Measurements from ENCODE around the gene EFHB.
A peak's percentile ranks its signal among the peaks of the same experiment; 100 is the strongest.
"Not testable (repeated sequence)": the region's sequence is repeated elsewhere in the genome, so short reads cannot be mapped to it uniquely, and the experiment has no call there.

EFHB gene

GRCh38 chr3:19901337-19901736 lies 32.7 kb downstream of the EFHB start:
- H3K36me3 ChIP-seq (ENCODE audit: insufficient read depth, low read length): no peaks in the 10 kb centered on the region
- no peaks in the 10 kb centered on the region for H3K9me3 ChIP-seq (ENCODE audit: control insufficient read depth, insufficient read depth, low read length)
- H3K9ac ChIP-seq (ENCODE audit: low read depth, low read length): no peak overlapping the region
- H3K4me1 ChIP-seq (ENCODE audit: insufficient read depth, low read length): no peaks in the 10 kb centered on the region

GRCh38 chr3:19899833-19900232 lies 34.2 kb downstream of the EFHB start:
- H3K9ac ChIP-seq (ENCODE audit: low read depth, low read length); H3K4me1 ChIP-seq (ENCODE audit: insufficient read depth, low read length); H3K9me3 ChIP-seq (ENCODE audit: control insufficient read depth, insufficient read depth, low read length): not testable (repeated sequence)

GRCh38 chr3:19899264-19899663 lies 34.8 kb downstream of the EFHB start:
- Histone ChIP-seq H3K9me3 (ENCODE audit: control insufficient read depth, insufficient read depth, low read length) (no peaks in the 10 kb centered on the region), H3K9ac (ENCODE audit: low read depth, low read length) (no peak overlapping the region), H3K4me1 (ENCODE audit: insufficient read depth, low read length) (no peaks in the 10 kb centered on the region), H3K36me3 (ENCODE audit: insufficient read depth, low read length) (no peaks in the 10 kb centered on the region)

More at GRCh38 chr3:19899833-19900232, 34.2 kb downstream of the EFHB start:
- not testable (repeated sequence) for H3K36me3 ChIP-seq (ENCODE audit: insufficient read depth, low read length)

- Histone ChIP-seq H3K36me3 (ENCODE audit: insufficient read depth, low read length) (no peaks in the 10 kb centered on the region), H3K9me3 (ENCODE audit: control insufficient read depth, insufficient read depth, low read length) (no peaks in the 10 kb centered on the region), H3K4me1 (ENCODE audit: insufficient read depth, low read length) (no peaks in the 10 kb centered on the region), H3K9ac (ENCODE audit: low read depth, low read length) (no peak overlapping the region)
These were observed 35.3 kb downstream of the EFHB start for GRCh38 chr3:19898721-19899120.

- no peaks in the 10 kb centered on the region for H3K36me3 ChIP-seq (ENCODE audit: insufficient read depth, low read length)
- no peak overlapping the region for H3K9ac ChIP-seq (ENCODE audit: low read depth, low read length)
- H3K4me1 ChIP-seq (ENCODE audit: insufficient read depth, low read length): no peaks in the 10 kb centered on the region; the same call in 1 of the 2 replicates
- no peaks in the 10 kb centered on the region for H3K9me3 ChIP-seq (ENCODE audit: control insufficient read depth, insufficient read depth, low read length)
These were observed 42.3 kb downstream of the EFHB start for GRCh38 chr3:19891740-19892139.

- Histone ChIP-seq H3K9me3 (ENCODE audit: control insufficient read depth, insufficient read depth, low read length) (no peaks in the 10 kb centered on the region), H3K9ac (ENCODE audit: low read depth, low read length) (no peak overlapping the region), H3K4me1 (ENCODE audit: insufficient read depth, low read length) (no peaks in the 10 kb centered on the region; the same call in 1 of the 2 replicates), H3K36me3 (ENCODE audit: insufficient read depth, low read length) (no peaks in the 10 kb centered on the region)
These were observed 45.4 kb downstream of the EFHB start for GRCh38 chr3:19888428-19889152.

GRCh38 chr3:19887122-19887521 lies 46.9 kb downstream of the EFHB start:
- H3K4me1 ChIP-seq (ENCODE audit: insufficient read depth, low read length); H3K9me3 ChIP-seq (ENCODE audit: control insufficient read depth, insufficient read depth, low read length); H3K36me3 ChIP-seq (ENCODE audit: insufficient read depth, low read length); H3K9ac ChIP-seq (ENCODE audit: low read depth, low read length): not testable (repeated sequence)

- no peak overlapping the region for H3K9ac ChIP-seq (ENCODE audit: low read depth, low read length)
- H3K9me3 ChIP-seq (ENCODE audit: control insufficient read depth, insufficient read depth, low read length): no peaks in the 10 kb centered on the region
- no peaks in the 10 kb centered on the region; the same call in none of the 2 replicates for H3K4me1 ChIP-seq (ENCODE audit: insufficient read depth, low read length)
- H3K36me3 ChIP-seq (ENCODE audit: insufficient read depth, low read length): no peaks in the 10 kb centered on the region
These were observed 47.6 kb downstream of the EFHB start for GRCh38 chr3:19886404-19886803.

GRCh38 chr3:19885468-19885867 lies 48.5 kb downstream of the EFHB start:
- Histone ChIP-seq H3K4me1 (ENCODE audit: insufficient read depth, low read length) (no peaks in the 10 kb centered on the region; the same call in none of the 2 replicates), H3K36me3 (ENCODE audit: insufficient read depth, low read length) (no peaks in the 10 kb centered on the region), H3K9ac (ENCODE audit: low read depth, low read length) (no peak overlapping the region), H3K9me3 (ENCODE audit: control insufficient read depth, insufficient read depth, low read length) (no peaks in the 10 kb centered on the region)

GRCh38 chr3:19881852-19882251 lies 52.2 kb downstream of the EFHB start:
- Histone ChIP-seq H3K9ac (ENCODE audit: low read depth, low read length) (no peak overlapping the region), H3K36me3 (ENCODE audit: insufficient read depth, low read length) (no peaks in the 10 kb centered on the region), H3K4me1 (ENCODE audit: insufficient read depth, low read length) (no peaks in the 10 kb centered on the region; the same call in 1 of the 2 replicates), H3K9me3 (ENCODE audit: control insufficient read depth, insufficient read depth, low read length) (no peaks in the 10 kb centered on the region)

GRCh38 chr3:19881036-19881435 lies 53.0 kb downstream of the EFHB start:
- no peaks in the 10 kb centered on the region for H3K9me3 ChIP-seq (ENCODE audit: control insufficient read depth, insufficient read depth, low read length)
- H3K4me1 ChIP-seq (ENCODE audit: insufficient read depth, low read length): no peaks in the 10 kb centered on the region; the same call in 1 of the 2 replicates
- no peak overlapping the region for H3K9ac ChIP-seq (ENCODE audit: low read depth, low read length)
- no peaks in the 10 kb centered on the region for H3K36me3 ChIP-seq (ENCODE audit: insufficient read depth, low read length)

- Histone ChIP-seq H3K9me3 (ENCODE audit: control insufficient read depth, insufficient read depth, low read length) (no peaks in the 10 kb centered on the region), H3K4me1 (ENCODE audit: insufficient read depth, low read length) (no peaks in the 10 kb centered on the region; the same call in 1 of the 2 replicates), H3K36me3 (ENCODE audit: insufficient read depth, low read length) (no peaks in the 10 kb centered on the region), H3K9ac (ENCODE audit: low read depth, low read length) (no peak overlapping the region)
These were observed 56.4 kb downstream of the EFHB start for GRCh38 chr3:19877656-19878055.

GRCh38 chr3:19866751-19867347 lies 67.2 kb downstream of the EFHB start:
- Histone ChIP-seq H3K36me3 (ENCODE audit: insufficient read depth, low read length) (no peaks in the 10 kb centered on the region), H3K9ac (ENCODE audit: low read depth, low read length) (no peak overlapping the region), H3K4me1 (ENCODE audit: insufficient read depth, low read length) (no peaks in the 10 kb centered on the region), H3K9me3 (ENCODE audit: control insufficient read depth, insufficient read depth, low read length) (no peaks in the 10 kb centered on the region)

GRCh38 chr3:19855318-19855717 lies 78.7 kb downstream of the EFHB start:
- H3K9ac ChIP-seq (ENCODE audit: low read depth, low read length): peak overlapping the region; percentile 47; the same call in 1 of the 2 replicates
- H3K4me1 ChIP-seq (ENCODE audit: insufficient read depth, low read length); H3K36me3 ChIP-seq (ENCODE audit: insufficient read depth, low read length); H3K9me3 ChIP-seq (ENCODE audit: control insufficient read depth, insufficient read depth, low read length): not testable (repeated sequence)

GRCh38 chr3:19846609-19847008 lies 87.4 kb downstream of the EFHB start:
- H3K9me3 ChIP-seq (ENCODE audit: control insufficient read depth, insufficient read depth, low read length); H3K36me3 ChIP-seq (ENCODE audit: insufficient read depth, low read length); H3K4me1 ChIP-seq (ENCODE audit: insufficient read depth, low read length); H3K9ac ChIP-seq (ENCODE audit: low read depth, low read length): not testable (repeated sequence)
